Right renal cortex interstitium (tissue), 3 donors: ENCODE results near the gene MTHFD2L. TPM values are rescaled to one million over a fixed set of nuclear protein-coding genes. Genes with fewer than 3 reads are reported as not detected.
A peak's percentile ranks its signal among the peaks of the same experiment; 100 is the strongest.

Source experiments
- DNase-seq, 3 donors: peaks; one replicate each; pipeline ENCODE4 v3.0.0-alpha.2; 2013; ENCODE audit warnings: low read depth in 3 of 3, low spot score in 2 of 3
- polyA plus RNA-seq, 3 donors: library from polyadenylated mRNA; unstranded; fragments of 120-200 nt; gene quantifications; one replicate each; pipeline ENCODE4 v1.2.1, GENCODE V29; 2013; ENCODE audit not compliant: insufficient read length in 3 of 3

The MTHFD2L gene
- polyA plus RNA-seq, 3 donors: 20.9 to 25.7 (median 22.7) TPM

DNA sequence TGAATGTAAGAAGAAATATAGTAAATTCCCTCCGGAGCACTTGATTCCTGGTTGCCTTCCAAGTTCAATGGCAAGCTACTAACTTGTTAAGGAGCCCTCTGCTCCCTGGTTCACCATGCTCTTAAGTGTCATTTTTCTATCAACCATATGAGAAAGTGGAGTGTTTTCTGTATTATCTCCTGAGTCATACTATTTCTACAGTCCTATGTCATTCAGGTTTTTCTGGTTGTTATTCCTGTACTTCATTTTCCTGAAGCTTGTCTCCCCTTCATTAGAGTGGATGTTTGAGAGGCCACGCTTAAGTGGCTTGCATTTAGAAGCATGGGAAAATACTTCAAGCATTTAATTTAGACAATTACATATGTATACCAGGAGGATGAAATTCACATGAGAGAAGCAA lies 135.6 kb downstream of the MTHFD2L start:
- no peak for DNase-seq

DNA sequence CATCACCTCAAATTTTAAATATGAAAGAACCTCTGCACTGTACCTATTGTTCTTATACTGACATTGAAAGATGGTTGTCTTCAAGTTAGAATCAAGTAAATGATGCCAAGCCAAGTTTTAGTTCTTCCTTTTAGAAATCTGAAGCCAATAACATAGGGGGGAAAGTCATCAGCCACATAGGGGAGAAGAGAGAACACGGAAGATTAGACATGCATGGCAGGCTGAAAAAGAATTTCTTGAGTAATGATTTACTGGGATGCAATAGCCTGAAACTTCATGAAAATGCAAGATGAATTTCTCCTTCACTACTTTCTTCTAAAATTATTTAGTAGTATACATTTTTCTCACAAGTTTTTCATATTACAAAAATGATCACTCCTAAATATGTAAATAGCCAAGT lies 136.8 kb downstream of the MTHFD2L start:
- DNase-seq: no peak

DNA sequence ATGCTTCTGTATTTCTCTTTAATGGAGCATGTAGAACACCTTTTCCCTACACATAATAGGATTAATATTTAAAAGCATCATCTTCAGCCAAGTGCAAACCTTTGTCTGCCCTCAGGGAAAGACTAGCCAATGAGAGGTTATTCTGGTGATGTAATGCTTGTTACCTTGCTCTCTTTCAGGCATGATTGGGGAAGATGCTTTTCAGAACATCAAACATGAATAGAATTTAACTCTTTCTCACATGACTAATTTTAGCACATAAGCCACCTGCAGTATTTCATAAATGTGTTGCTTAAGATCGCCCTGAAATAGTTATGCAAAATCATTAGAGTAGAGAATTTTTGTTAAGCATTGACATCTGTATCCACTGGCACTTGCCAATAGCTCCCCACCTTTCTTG lies 139.6 kb downstream of the MTHFD2L start:
- DNase-seq: no peak

DNA sequence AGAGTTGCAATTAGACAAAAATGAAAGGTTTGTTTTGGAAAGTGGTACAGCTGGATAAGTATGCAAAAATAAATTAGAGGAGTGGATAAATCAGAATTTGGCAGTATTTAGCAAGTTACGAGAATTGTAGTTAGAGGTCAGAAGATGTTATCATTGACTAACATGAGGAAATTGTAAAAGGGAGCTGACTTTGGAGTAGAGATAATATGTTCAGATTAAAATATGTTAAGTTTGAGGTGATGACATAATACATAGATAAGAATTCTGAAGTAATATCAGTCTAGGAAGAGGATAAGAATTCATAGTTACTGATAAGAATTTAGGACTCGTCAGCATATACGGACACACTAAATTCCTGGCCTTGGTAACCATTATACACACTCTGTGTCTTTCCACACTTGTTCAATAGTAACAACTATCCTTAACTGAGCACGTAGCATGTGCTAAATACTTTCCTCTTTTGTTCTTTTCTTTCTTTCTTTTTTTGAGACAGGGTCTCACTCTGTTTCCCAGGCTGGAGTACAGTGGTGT lies 146.2 kb downstream of the MTHFD2L start:
- no peak for DNase-seq

DNA sequence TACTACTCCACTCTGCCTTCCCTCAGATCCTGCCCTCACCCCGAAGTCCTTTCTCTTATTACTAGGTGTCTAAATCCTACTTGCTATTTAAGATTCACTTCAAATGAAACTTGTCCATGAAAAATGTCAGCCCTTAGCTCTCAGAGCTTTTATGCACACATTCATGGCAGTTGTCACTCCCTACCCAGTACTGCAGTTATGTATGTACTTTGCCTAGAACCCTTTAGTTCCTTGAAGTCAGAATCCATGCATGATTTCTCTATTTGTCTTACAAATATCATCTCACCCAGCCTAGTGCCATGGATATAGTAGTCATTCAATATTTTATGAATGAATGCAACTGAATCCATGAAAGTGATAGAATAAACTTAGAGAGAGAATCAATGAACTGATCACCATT lies 147.1 kb downstream of the MTHFD2L start:
- no peak for DNase-seq

DNA sequence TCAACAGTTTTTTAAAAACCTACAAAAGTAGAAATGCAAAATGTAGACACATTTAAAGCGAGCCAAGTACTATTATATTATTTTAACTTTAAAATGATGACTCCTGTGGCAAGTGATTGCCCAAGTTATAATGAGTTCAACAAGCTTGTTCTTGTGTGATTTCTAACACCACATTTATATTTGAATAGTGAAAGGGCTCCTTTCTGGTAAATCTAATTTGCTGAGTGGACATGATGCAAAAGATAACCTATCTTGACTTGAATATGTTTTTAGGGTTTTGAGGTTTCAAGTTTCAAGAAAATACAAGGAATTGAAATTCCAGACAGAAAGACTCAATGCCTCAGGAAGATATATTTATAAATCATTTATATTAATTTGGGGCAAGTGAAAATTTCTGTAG lies 149.3 kb downstream of the MTHFD2L start:
- DNase-seq: no peak

DNA sequence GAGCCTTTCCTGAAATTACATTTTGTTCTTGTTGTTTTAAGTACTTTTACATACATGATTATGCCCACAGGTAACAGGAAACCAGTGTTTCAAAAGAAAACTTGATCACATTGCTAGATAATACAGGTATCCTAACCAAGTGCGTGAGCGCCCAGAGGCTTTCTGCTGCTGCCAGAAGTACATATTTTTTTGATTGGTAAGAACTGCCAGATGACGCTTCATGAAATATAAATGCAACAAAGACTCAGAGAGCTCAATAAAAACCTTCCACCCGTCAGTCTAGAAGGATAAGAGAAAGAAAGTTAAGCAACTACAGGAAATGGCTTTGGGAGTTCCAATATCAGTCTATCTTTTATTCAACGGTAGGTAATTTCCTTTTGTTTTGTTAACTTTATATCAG lies 150.3 kb downstream of the MTHFD2L start, which contains the start of gene EPGN:
EPGN (plus strand) TSS at position 256 of the 400 bp plus-strand sequence; CDS start at position 320, 64 bp downstream.
- DNase-seq: no peak

DNA sequence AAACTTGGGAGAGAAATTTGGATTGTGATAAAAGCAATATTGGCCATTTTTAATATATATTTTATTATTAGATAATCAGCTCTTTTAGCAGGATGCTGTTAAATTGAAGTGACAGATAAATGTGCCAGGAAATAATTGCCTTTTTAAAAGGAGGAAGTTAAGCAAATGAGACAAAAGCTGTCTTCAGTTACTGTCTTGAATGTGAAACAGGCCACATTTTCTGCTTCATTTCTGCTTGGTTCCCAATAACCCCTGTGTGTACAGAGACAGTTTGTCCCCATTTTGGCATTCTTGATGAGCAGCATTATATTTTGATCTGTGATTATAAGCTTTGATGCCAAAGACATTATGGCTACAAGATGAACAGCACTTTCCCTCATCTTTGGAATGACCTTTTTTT lies 151.3 kb downstream of the MTHFD2L start:
- no peak for DNase-seq

DNA sequence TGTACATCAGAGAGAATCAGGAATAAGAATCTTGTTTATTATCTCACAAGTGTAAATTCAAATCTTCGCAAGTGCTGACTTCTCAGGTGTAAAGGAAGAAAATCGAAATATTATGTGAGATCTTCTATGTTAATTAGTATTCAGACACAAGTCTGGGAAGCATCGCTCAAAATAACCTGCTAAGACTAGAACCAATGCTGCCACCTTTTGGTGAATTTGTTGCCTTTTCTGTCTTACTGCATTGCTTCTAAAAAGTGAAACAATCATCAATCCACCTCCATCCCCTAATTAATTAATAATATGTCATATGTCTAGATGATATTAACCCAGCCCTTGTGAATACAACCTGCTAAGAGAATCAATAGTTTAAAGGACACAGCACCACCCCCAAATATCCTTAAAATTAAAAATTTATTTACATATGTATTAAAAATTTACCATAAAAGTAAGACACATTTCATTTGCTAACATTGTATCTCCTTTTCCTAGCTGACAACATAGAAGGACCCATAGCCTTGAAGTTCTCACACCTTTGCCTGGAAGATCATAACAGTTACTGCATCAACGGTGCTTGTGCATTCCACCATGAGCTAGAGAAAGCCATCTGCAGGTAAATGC lies 153.9 kb downstream of the MTHFD2L start:
- DNase-seq: peak; percentile 16 to 24 (median 23)

DNA sequence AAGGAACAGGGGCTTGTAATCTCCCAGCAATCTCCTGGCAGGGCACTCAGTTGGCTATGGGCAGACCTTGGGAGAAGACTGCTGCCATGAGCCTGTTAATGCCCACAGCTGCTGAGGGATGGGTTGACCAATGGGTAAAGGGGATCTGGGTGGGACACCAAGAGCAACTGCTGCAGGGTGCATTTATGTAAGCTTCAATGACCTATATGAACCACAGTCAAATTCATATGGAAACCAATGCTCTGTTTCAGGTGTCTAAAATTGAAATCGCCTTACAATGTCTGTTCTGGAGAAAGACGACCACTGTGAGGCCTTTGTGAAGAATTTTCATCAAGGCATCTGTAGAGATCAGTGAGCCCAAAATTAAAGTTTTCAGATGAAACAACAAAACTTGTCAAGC lies 156.4 kb downstream of the MTHFD2L start:
- DNase-seq: no peak

DNA sequence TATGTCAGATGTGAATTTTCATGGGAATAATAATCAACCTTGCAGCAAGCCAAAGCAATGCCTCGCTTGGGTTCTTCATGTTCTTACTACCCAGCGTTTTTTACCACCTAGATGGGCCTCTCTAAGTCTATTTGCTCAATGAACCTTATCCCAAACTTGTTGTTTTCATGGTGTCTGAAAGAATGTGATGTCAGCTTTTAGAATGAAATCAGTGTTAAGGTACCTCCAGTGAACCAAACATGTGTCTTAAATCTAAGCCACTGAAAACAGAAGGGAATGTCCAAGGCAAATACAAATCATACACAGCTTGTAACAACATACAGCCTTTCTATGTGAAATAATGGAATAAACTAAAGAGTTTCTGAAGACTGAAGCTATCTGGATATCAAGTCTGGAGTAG lies 157.0 kb downstream of the MTHFD2L start:
- no peak for DNase-seq

DNA sequence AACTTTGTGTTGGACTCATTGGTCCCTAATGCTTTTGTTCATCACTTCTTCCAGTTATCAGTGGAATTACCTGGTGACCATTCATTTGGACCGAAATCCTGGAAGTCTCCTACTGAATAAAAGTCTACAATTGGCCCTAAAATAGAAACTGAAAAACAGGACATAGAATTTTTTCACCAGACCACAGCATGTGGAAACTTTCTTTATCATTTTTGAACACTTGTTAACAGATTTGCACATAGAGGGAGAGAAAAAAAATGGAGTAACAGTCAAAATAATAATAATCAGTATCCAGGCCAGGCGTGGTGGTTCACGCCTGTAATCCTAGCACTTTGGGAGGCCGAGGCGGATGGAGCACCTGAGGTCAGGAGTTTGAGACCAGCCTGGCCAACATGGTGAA lies 157.5 kb downstream of the MTHFD2L start:
- DNase-seq: no peak

DNA sequence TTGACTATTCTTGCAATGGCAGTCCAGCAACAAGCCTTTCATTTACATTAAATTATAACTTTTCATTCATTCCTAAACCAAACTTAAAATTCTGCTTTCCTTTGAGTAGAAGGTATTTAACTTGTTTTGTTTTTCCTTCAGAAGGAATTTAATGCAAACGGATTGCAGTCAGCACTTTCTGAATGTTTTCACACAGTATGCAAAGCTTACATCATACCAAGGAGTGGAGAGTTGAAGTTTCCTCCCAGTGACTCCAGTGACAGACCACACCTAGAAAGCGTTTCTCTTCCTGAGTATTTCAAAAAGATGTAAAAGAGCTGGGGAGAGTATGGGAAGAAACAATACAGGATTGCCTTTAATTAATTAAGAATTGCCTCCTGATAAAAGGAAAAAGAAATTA lies 158.5 kb downstream of the MTHFD2L start:
- no peak for DNase-seq

DNA sequence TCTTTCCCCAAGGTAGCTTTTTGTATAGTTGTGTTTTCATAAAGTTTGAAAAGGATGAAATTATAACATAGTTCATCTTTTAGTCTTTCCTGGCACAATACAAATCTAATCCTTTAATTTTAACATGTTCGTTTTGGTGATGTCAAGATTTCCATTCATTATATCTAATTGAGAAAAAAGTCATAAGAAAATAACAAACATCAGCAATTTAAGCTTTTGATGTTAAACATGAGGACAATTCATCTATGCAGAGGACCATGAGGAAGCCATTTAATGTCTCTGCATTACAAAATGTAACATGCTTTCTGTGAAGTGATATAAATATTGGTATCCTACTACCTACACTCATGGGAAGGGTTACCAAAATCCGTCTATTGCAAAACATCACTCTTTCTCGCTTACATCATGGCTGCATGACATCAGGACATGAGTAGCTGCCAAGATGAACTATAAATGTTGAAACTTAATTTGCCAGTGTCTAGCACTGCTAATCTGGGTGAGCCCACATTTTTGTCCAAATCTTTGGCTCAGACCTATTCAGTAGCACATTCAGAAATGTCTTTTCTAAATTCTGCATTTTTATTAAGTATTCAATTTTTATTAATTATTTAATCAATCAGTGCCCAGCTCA lies 159.8 kb downstream of the MTHFD2L start:
- no peak for DNase-seq

DNA sequence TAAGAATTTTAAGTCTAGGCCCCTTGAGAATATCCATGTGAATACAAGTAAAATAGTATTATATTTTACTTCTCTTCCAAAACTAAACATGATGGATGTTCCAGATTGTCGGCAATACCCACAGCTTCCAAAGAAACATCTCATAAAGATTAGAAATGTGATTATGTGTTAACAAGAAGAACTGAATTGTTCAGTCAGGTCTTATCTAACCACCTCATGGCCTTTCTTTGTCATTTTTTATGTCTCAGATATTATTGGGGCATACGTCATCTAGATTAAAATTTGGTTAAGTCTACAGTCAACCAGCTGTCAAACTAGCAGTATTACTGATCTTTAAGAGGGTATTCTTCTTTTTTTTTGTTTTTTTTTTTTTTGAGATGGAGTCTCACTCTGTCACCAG lies 160.4 kb downstream of the MTHFD2L start:
- no peak for DNase-seq

DNA sequence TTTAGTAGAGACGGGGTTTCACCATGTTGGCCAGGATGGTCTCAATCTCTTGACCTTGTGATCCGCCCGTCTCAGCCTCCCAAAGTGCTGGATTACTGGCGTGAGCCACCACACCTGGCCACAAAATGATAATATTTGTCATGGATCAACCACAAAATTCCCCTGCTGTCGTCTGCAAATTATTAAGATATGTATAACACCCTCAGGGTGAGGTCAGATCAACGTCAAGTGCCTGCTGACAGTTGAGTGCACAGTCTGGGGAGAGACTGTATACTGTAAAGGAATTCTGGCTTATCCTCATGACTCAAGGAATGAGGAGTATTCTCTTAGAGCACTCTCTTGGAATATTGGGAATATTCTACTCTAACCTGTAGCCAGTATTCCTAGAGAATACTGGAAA lies 161.6 kb downstream of the MTHFD2L start:
- no peak for DNase-seq

DNA sequence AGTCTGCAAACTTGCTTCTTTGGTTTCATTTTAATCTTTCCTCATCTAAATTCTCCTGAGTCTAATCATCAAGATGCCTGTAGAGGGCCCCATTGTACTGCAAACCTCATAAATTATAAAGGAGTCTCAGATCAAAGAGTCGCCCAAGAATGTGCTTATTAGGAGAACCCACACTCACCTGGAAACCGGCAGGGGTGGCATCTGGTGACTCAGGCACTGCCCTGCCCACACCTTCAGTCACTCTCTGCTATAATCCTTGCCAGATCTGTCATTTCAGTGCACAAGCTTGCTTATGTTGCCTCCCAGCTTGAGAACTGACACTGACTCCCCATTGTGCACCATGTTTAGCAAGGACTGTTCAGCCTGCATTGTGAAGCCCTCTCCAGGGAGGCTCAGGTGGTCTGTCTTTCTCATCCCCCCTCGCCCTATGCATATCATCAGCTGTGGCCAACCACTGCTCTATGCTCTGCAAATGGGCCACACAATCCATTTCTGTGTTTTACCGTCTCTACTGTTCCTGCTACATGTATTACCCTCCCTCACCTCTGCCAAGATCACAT lies 162.7 kb downstream of the MTHFD2L start:
- DNase-seq: peak; percentile 14 to 34 (median 24)

DNA sequence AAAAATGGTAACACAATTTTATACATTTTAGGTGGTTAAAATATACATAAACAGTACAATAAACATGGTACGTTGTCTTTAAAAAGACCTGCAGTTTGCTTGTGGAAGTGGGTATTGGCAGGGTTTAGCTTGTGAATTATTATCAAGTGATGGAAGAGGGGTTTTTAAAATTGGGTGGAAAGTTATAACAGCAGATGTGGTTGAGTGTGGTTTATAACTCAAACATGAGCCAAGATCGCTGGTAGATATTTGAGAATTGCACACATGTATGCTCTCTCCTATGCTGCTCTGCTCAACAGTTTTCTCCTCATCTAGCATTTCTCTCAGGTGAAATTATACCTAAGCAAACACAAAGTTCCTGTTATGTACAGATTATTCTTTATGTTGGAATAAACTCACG lies 164.4 kb downstream of the MTHFD2L start:
- DNase-seq: no peak

DNA sequence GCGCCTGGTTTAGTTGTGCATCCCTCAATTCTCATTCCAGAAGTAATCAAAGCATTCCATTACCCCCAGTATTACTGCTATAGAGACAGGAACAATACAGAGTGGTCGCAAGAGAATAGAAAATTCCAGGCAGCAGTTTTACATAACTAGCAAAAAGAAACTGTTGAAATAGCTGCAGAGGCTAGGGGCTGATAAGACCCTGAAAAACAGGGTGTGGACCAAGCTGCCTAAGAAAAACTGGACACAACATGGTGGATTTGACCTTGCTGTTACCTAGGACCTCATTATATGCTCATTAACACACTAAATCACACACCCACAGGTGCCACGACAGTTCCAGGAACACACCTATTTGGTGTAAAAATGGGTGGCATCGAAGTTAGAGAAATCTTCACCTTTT lies 165.7 kb downstream of the MTHFD2L start:
- no peak for DNase-seq

DNA sequence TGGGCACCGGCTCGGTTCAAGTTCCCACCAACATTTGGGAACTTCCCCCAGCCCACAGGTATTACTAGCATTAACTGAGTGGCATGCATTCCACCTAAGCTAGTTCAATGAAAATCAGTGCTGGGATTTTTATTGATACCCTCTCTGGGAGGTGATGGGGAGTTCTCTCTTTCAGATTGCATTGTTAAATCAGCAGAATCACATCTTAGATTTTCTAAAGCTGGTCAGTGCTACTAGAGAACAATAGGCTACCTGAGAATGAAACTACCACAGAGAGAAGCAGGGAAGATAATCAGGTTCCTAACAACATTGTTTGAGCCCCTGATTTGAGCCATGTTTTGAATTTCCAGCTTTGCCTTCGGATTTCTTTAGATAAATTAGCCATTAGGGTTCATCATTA lies 166.3 kb downstream of the MTHFD2L start:
- no peak for DNase-seq

DNA sequence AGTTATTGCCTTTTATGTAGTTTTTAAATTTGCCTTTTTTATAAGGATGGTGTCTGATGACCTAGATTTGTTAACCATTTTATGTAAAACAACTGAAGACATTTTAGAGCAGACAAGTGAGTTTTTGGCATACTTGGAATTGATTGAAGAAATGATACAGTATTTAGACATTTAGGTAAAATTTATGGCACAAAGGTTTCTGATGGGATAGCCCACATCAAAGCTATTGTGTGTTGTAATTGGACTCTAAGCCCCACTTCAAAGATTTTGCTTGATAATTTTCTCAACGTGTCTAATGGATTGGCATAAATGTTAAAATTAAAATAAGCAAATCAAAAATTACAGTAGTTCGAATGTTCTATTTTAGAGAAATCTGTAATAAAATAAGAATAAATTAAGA lies 168.0 kb downstream of the MTHFD2L start:
- no peak for DNase-seq

DNA sequence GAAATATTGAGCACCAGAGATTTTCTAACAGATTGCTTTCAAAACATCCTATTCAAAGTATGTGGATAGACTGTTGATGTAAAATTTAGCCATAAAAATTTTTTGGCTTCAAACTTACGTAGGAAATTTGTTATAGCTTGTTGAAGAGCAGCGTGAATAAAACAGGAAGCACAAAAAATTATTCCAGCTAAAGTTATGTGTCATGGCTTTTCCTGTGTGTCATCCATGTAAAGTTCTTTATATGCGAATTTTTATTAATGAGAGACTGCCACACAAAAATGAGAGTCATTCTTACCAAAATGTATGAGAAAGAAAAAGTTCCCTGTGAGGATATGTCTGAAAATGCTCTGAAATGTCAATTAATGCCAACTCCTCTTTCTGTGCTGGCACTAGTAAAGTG lies 169.8 kb downstream of the MTHFD2L start:
- DNase-seq: no peak
